Activated B cell treated with CpG ODN at 0.5 μM for 24 hours (primary cell): Measurements from ENCODE around the gene FBN2. TPM values are rescaled to one million over a fixed set of nuclear protein-coding genes. Genes with fewer than 3 reads are reported as not detected.

ENCODE experiments used
- ATAC-seq: fragments of 200-7000 bp; cut with Tn5 transposase; one replicate; pipeline ENCODE4 v1.10.0; 2021; ENCODE audit warnings: low read depth, mild to moderate bottlenecking, moderate library complexity
- CTCF ChIA-PET: fragments of 350-600 bp; sonication (Branson Sonifier 250); formaldehyde crosslinking; loops from one replicate; lab custom pipeline; 2021; ENCODE audit warnings: antibody characterized with exemption; lab: Charles Lee
- POLR2A ChIA-PET: fragments of 350-600 bp; sonication (Branson Sonifier 250); formaldehyde crosslinking; loops from one replicate; lab custom pipeline; 2021; ENCODE audit warnings: antibody characterized with exemption; lab: Charles Lee
- DNase-seq: peaks from one replicate; pipeline ENCODE4 v3.0.0; 2022
- H3K27ac Mint-ChIP-seq: one replicate; pipeline ENCODE4 v1.8.0; 2020; ENCODE audit warnings: mixed read lengths
- H3K27me3 Mint-ChIP-seq: one replicate; pipeline ENCODE4 v1.8.0; 2021; ENCODE audit warnings: mixed read lengths
- H3K36me3 Mint-ChIP-seq: one replicate; pipeline ENCODE4 v1.8.0; 2021; ENCODE audit warnings: low read depth, mixed read lengths
- H3K4me1 Mint-ChIP-seq: one replicate; pipeline ENCODE4 v1.8.0; 2021; ENCODE audit warnings: mixed read lengths
- H3K4me3 Mint-ChIP-seq: one replicate; pipeline ENCODE4 v1.8.0; 2020; ENCODE audit warnings: mild to moderate bottlenecking, mixed read lengths
- H3K9me3 Mint-ChIP-seq: one replicate; pipeline ENCODE4 v1.8.0; 2020; ENCODE audit warnings: mixed read lengths
- CTCF ChIP-seq: fragments of 200-600 bp; IDR thresholded peaks from one replicate; pipeline ENCODE4 v1.8.0; 2022; ENCODE audit warnings: antibody characterized with exemption, mild to moderate bottlenecking
- intact Hi-C: fragments of 100-400 bp; cut with micrococcal nuclease; formaldehyde crosslinking; loops from one replicate; pipeline ENCODE4 v1.15.1; 2024
- total RNA-seq: library from RNA; stranded (reverse); gene quantifications from 2 replicates; pipeline ENCODE4 v1.2.3, GENCODE V29; 2022

FBN2 gene
- total RNA-seq, 1 donor from 2014 or later: not detected

DNA sequence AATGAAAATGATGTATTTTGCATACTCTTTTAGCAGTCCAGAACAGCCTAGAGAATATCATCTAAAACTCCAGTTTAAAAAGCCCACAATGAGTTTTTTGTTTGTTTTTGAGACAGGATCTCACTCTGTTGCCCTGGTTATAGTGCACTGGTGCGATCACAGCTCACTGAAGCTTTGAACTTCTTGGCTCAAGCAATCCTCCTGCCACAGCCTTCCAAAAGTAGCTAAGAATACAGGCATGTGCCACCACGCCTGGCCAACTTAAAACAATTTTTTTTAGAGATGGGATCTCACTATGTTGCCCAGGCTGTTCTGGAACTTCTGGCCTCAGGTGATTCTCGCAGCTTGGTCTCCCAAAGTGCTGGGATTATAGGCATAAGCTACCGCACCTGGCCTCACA lies 175.7 kb downstream of the FBN2 start:
- H3K4me3 Mint-ChIP-seq: no peak overlapping the region
- POLR2A ChIA-PET: no interaction called here
- H3K27me3 Mint-ChIP-seq: no peaks in the 10 kb centered on the region
- TF ChIP-seq CTCF: no peak
- ATAC-seq (no peak), DNase-seq (no peak)
- no peaks in the 10 kb centered on the region for H3K36me3 Mint-ChIP-seq
- no peak overlapping the region for H3K27ac Mint-ChIP-seq
- H3K9me3 Mint-ChIP-seq: no peaks in the 10 kb centered on the region
- H3K4me1 Mint-ChIP-seq: no peaks in the 10 kb centered on the region
- intact Hi-C loops: no loop called here
- CTCF ChIA-PET: no interaction called here

- H3K9me3 Mint-ChIP-seq: no peaks in the 10 kb centered on the region
- ATAC-seq: no peak
- H3K4me3 Mint-ChIP-seq: no peak overlapping the region
- no peaks in the 10 kb centered on the region for H3K27me3 Mint-ChIP-seq
- no peak overlapping the region for H3K27ac Mint-ChIP-seq
- no peaks in the 10 kb centered on the region for H3K36me3 Mint-ChIP-seq
- DNase-seq: no peak
- ChIA-PET CTCF (no interaction called here), POLR2A (no interaction called here)
- H3K4me1 Mint-ChIP-seq: no peaks in the 10 kb centered on the region
- no peak for TF ChIP-seq CTCF
- intact Hi-C loops: no loop called here
These were observed 179.2 kb downstream of the FBN2 start for GRCh38 chr5:128358826-128359225.

DNA sequence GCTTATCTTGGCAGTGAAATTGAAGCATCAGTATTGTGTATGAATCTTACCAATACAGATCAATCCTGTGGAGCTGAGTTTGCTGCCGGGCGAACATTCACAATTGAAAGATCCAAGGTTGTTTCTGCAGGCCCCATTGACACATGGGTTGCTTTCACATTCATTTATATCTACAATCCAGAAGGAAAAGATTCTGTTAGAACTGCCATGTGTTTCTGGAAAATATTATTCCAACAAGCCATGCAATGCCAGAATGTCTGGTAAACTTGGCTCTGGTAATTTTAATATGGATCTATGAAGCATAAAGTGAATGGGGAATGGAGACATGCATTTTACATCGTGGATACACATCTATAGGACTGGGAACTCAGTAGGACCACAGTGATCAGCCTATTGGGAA lies 180.8 kb downstream of the FBN2 start:
- no peak overlapping the region for H3K27ac Mint-ChIP-seq
- POLR2A ChIA-PET: no interaction called here
- no peaks in the 10 kb centered on the region for H3K36me3 Mint-ChIP-seq
- no peaks in the 10 kb centered on the region for H3K9me3 Mint-ChIP-seq
- no peaks in the 10 kb centered on the region for H3K27me3 Mint-ChIP-seq
- ATAC-seq: no peak
- DNase-seq: no peak
- TF ChIP-seq CTCF: no peak
- no peak overlapping the region for H3K4me3 Mint-ChIP-seq
- CTCF ChIA-PET: no interaction called here
- intact Hi-C loops: no loop called here
- no peaks in the 10 kb centered on the region for H3K4me1 Mint-ChIP-seq

DNA sequence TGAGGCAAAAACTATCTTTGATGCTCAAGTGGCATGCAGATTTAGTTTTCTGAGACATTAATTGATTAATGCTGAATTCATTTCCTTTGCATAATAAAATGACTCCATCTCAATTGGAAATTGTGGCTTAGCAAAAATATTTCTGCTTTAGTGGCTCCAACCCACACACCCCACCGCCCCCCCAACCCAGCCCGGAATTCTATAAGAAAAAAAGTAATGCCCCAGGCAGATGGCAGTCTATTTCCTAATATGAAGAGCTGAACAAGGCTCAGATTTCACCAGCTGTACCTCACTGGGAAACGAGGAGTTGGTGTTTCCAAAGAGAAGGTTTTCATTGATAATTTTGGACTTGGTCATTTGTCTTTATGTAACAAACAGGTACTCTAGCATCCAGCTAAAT lies 182.1 kb downstream of the FBN2 start:
- ChIA-PET CTCF (no interaction called here), POLR2A (no interaction called here)
- Mint-ChIP-seq H3K36me3 (no peaks in the 10 kb centered on the region), H3K27me3 (no peaks in the 10 kb centered on the region), H3K4me3 (no peak overlapping the region), H3K27ac (no peak overlapping the region), H3K4me1 (no peaks in the 10 kb centered on the region), H3K9me3 (no peaks in the 10 kb centered on the region)
- no peak for TF ChIP-seq CTCF
- ATAC-seq (no peak), DNase-seq (no peak)
- intact Hi-C loops: no loop called here

DNA sequence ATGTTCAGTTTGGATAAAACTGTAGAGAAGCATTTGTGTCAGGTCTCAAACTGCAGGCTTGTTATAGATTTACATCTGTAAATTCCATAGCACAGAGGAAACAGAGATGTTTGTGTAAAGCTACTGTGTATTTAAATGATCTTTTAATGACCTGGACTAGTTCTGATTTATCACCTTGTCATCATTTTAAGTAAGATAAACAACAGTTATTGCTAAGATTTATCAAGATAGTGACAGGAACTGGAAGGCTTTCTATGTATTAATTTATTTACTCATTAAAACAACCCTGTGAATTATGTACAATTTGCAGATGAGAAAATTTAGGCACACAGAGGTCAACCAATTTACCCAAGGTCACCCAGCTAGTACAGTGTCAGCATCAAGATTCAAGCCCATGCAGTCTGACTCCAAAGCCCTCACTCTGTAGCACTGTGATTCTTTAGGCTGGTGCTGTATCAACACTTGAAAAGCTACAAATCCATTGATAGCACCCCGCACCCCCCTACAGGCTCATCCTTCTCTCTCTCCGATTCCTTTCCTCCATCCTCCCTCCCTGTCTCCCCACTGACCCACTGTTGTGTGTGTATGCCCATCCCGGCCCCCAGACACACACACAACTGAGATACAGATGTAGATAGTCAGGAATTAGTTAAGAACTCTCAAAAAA lies 184.5 kb downstream of the FBN2 start:
- ChIA-PET POLR2A (no interaction called here), CTCF (no interaction called here)
- H3K36me3 Mint-ChIP-seq: no peaks in the 10 kb centered on the region

More for the DNA sequence above, 184.5 kb downstream of the FBN2 start:
- ATAC-seq (no peak), DNase-seq (no peak)
- Mint-ChIP-seq H3K9me3 (no peaks in the 10 kb centered on the region), H3K4me3 (no peak overlapping the region), H3K27me3 (no peaks in the 10 kb centered on the region), H3K27ac (no peak overlapping the region), H3K4me1 (no peaks in the 10 kb centered on the region)
- TF ChIP-seq CTCF: no peak
- intact Hi-C loops: no loop called here
